ENCODE data around the gene AP1B1.

- TF ChIP-seq CTCF (IDR thresholded peaks at IDR 0.05) (no peak), POLR2A (IDR thresholded peaks at IDR 0.05) (no peak), POLR2AphosphoS5 (IDR thresholded peaks at IDR 0.05) (no peak)
Observed at GRCh38 chr22:29385748-29386147, 2.6 kb downstream of the AP1B1 start.

Data from breast epithelium (tissue), 3 donors.